B cell (primary cell): ENCODE data around the gene SRRM1.

Experiments used
- EZH2 ChIP-seq: IDR thresholded peaks from 2 replicates; pipeline ENCODE4 v1.6.1; 2012; ENCODE audit warnings: borderline replicate concordance, low read depth, mild to moderate bottlenecking, moderate library complexity, low read length; ENCODE audit not compliant: insufficient read depth, poor library complexity, severe bottlenecking
- TF ChIP-seq, protein P1 (sequence below): fragments of 200-600 bp; IDR thresholded peaks from one replicate; pipeline ENCODE4 v1.8.0; 2022; ENCODE audit warnings: antibody characterized with exemption, mild to moderate bottlenecking

DNA sequence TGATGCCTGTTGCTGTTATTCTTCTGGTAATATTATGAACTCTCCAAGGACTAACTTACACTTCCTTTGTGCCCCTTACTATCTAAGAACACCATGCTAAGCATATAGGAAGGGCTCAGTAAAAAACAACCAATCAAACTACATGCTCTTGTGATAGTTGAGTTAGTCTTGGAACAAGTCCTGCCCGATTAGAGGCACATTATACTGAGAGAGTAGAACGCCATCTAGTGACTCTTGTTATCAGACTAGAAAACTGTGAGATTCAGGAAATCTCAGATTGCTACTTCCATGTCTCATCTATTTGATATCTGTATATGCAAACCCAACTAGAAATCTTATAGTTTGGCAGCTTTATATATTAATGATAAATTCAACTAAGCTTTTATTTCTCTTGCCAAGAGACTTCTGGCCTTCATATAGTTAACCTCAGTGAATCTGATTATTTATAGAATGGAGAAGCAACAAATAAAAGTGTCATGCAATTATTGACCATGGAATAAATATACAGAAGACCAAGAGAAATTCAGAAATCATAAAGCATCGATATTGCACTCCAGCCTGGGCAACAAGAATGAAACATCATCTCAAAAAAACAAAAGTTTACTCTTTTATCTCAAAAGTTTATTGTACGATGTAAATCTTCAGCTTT is 7.8 kb upstream of the SRRM1 start:
- TF ChIP-seq, protein P1, sequence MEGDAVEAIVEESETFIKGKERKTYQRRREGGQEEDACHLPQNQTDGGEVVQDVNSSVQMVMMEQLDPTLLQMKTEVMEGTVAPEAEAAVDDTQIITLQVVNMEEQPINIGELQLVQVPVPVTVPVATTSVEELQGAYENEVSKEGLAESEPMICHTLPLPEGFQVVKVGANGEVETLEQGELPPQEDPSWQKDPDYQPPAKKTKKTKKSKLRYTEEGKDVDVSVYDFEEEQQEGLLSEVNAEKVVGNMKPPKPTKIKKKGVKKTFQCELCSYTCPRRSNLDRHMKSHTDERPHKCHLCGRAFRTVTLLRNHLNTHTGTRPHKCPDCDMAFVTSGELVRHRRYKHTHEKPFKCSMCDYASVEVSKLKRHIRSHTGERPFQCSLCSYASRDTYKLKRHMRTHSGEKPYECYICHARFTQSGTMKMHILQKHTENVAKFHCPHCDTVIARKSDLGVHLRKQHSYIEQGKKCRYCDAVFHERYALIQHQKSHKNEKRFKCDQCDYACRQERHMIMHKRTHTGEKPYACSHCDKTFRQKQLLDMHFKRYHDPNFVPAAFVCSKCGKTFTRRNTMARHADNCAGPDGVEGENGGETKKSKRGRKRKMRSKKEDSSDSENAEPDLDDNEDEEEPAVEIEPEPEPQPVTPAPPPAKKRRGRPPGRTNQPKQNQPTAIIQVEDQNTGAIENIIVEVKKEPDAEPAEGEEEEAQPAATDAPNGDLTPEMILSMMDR = peak; percentile 75
- no peak for TF ChIP-seq EZH2
